AG08396 (cell line): ENCODE results near the gene FGGY.
"Not testable (repeated sequence)": the region's sequence is repeated elsewhere in the genome, so short reads cannot be mapped to it uniquely, and the experiment has no call there.

Experiments
- DNase-seq: peaks from one replicate; pipeline ENCODE4 v3.0.0; 2012; ENCODE audit warnings: low spot score, mixed read lengths

FGGY gene

DNA sequence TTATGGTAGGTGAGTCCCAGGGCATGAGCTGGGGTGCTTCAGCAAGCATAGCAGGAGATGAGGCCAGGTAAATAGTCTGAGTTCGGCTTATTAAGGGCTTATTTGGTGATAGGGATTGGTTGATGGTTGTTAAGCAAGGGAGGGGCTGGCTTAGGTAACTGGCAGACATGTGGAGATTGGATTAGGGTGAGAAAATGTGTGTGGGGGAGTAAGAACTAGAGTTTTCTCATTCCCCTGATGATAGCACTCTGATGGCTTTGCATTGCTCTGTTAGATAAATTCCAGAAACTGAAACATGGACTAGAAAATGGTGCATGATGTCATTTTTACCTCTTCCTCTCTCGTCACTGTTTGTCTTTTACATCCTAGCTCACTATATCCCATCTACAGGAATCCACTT is 53.6 kb downstream of the FGGY start:
- no peak for DNase-seq

- no peak for DNase-seq
These were observed 55.2 kb downstream of the FGGY start for GRCh38 chr1:59352065-59352464.

DNA sequence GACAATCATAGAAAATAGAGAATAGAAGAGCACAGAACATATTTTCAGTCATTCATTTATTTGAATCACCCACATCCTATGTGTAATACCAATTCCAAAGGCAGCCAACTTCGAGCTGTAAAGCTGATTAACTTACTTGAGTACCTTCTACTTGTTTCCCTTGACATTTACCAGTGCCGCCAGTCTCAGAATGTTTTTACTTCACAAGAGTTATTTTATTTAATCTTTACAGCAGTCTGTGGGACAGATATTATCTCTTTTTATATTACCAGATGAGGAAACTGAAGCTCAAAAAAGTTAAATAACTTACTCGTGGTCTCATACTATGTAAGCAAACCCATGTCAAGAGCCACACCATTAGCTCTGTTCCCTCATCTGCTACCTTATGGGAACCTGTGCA is 56.6 kb downstream of the FGGY start:
- no peak for DNase-seq

DNA sequence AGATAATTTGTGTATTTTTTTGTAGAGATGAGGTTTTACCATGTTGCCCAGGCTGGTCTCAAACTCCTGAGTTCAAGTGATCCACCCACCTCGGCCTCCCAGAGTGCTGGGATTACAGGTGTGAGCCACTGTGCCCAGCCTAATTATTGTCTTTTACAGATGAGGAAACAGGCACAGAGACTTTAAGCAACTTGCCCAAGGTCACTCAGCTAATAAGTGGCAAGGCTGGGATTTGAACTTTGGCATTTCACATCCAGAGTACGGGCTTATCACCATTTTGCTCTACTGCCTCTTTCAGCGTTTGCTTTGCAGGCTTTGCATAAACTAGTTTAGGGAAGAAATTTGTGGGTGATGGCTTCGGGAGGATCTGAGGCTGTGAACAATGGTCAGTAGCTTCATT is 57.3 kb downstream of the FGGY start:
- not testable (repeated sequence) for DNase-seq

DNA sequence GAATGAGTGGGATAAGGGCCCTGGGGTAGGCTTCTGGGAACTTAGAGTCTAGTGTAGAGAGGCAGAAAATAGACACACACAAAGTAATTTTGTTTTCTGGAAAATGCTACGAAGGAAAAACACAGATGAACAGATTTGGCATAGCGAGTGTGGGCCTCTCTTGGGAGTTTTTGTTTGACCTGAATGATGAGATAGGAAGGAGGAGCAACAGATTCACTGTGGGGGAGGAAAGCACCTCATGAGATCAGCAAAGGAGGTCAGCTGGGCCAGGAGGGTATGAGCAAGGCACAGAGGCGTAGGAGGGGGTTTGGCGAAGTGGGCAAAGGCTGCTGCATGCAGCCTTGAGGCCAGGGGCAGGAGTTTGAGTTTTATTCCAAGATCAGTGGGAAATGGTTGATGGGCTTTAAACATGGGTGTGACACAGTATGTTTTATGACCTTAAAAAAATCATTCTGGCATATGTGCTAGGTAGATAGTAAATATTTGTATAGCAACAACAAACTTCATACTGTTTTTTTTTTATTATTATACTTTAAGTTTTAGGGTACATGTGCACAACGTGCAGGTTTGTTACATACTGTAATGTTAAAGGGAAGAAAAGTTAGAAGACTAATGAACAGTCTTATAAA is 57.9 kb downstream of the FGGY start:
- no peak for DNase-seq

GRCh38 chr1:59355361-59355760 is 58.5 kb downstream of the FGGY start:
- no peak for DNase-seq

DNA sequence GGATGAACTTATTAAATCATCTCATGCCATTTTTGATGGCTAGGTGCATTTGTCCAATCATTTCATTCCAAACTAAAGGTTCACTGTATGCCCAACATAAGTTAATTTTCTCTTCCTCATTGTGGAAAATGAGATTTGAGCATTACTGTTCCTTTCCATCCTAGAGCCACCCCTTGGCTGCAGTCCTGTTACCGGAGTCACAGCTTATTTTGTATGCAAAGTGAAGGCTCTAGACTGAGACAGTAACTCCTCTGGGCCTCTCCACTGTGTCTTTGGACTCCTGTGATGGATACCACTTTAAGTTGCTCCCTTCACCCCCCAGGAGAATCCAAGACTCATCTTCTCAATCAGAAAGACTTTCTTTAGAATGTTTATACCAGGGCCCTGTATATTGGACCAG is 59.7 kb downstream of the FGGY start:
- no peak for DNase-seq

DNA sequence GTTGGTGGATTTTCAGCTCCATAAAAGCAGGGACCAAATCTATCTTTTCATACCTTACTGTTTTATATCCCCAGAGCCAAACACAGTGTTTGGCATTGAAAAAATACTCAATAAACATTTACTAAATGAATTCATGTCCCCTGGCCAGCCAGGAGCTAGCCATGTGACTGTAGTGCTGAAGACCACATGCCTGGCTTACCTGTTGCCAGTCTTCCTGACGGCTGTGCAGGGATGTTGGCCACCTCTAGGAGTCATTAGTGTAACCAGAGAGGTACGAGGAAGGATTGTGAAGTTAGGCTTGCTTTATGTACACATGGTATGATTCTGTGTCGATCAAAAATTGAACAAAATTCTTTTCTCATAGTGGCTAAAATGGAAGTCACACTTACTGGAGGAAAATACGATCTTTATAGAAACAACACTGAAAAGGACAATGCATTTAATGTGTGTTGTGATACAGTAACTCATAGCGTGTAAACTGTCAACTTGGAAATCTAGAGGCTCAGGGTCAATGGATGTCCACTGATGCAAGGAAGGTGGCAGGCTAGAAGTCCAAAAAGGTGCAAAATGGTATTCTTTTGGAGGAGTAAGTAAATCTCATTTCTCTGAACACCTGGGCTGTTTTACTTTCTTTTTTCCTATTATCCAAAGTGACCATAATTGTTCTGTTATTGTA is 60.9 kb downstream of the FGGY start:
- DNase-seq: no peak

- DNase-seq: no peak
These were observed 62.4 kb downstream of the FGGY start for GRCh38 chr1:59359325-59359724.

- DNase-seq: peak; percentile 60
These were observed 63.3 kb downstream of the FGGY start for GRCh38 chr1:59360170-59360569.

DNA sequence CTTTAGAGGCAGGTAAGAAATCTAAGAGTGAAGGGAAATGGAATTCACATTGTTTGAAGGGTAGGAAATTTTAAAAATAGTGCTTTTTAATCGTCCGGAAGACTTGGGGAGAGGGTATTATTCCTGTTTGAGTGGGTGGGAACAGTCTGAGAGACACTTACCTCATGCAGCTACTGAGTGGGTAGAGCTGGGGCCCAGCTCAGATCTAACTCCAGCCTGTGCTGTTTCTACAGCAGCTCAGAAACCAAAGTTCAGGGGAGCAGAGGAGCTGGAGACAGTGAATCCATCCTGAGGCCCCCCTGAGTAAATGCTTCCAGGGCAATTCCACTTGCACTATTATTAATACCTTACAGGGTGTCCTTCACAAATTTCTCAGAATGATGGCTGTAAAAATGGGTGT is 63.8 kb downstream of the FGGY start:
- DNase-seq: no peak

DNA sequence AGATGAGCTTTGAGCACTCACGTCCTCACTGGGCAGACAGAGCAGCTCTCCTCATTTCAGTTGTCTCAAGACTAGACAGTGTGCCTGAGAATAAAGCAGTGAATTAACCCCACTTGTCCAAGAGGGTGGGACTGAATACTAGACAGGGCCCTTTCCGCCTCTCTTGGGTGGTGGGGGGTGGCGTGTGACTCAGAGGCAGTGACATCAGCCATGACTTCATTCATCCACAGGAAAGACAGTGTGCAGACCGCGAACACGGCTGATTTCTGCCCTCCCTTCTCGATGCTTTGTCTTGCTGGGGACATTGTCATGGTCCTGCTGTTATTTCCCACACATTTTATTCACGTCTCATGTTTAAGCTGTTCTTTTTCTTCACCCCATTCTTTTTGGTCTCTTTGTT is 64.9 kb downstream of the FGGY start:
- no peak for DNase-seq

GRCh38 chr1:59364037-59364436 is 67.1 kb downstream of the FGGY start:
- no peak for DNase-seq

DNA sequence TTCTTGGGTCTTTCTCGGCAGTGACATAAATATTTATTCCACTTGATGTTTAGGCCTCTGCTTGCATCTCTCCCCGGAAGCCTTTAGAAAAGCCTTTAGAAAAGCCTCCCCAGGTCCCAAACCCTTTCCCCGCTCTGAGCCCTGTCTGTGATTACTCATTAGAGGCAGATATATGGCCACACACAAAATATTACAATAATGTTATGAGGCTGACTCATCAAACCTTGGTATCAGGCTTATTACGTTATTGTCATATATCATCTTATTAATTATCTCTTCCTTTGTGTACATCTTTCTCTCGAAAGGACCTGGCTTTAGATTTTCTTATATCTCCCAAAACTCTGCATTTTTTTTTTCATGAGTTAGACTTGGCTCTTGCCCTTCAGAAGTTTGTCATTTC is 69.5 kb downstream of the FGGY start:
- DNase-seq: no peak

- peak; percentile 77 for DNase-seq
These were observed 70.6 kb downstream of the FGGY start for GRCh38 chr1:59367301-59368007.

DNA sequence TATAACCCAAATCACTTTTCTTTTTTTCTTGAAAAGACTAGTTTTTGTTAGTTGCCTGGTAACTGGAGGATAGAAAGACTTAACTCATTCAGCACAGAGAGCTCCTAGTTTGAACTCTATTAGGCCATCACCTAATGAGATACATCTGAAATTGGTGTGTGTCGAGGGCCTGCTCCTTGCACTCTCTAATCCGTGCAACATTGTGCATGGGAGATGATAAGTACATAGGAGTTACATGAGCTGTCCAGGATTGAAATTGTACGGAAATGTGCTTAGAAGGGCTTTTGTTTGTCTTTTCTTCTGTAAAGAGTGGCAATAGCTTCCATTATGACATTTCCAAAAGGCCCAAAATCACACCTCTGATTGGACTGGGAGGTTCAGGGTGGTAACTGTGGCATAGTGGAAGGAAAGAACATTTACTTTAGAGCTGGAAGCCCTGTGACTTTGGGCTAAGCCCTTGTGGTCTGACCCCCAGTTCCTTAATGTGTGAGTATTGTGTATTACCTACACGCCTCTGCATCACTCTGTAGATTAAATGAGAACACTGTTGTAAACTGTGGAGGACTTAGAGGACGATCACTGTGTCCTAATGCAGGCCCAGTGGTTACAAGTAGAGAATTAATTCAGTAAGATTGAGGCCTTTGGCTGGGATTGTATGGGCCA is 71.2 kb downstream of the FGGY start:
- no peak for DNase-seq

GRCh38 chr1:59375321-59376220 is 78.7 kb downstream of the FGGY start:
- DNase-seq: peak; percentile 67

GRCh38 chr1:59377350-59377904 is 80.5 kb downstream of the FGGY start:
- DNase-seq: no peak

- DNase-seq: no peak
These were observed 81.9 kb downstream of the FGGY start for GRCh38 chr1:59378621-59379370.

- no peak for DNase-seq
These were observed 82.5 kb downstream of the FGGY start for GRCh38 chr1:59379371-59379728.

DNA sequence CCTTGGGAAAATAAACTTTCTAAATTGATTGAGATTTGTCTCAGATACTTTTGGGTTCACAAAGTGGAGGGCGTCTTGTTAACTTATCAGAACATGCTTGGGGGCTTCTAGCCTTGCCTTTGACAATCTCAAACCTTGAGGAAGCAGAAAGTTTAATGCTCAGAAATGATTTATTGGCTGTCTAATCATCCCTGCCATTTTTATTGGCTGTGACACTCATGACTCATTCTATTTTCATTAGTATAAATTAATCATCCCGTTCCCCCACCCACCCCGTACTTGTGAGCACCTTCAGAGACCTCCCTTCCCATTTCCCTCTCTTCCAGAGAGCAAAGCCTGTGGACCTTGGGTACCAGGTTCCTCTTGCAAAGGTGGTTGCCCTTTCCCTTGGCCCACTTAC is 87.1 kb downstream of the FGGY start:
- DNase-seq: no peak
